Glutamatergic neuron (in vitro differentiated cells): ENCODE data around the gene STAB2. TPM values are rescaled to one million over a fixed set of nuclear protein-coding genes. Genes with fewer than 3 reads are reported as not detected.

Experiments used
- DNase-seq: peaks from one replicate; pipeline ENCODE4 v3.0.0; 2022
- H3K27ac Mint-ChIP-seq: one replicate; pipeline ENCODE4 v1.8.0; 2020; ENCODE audit warnings: mild to moderate bottlenecking, mixed read lengths, inconsistent platforms; ENCODE audit not compliant: unreplicated experiment
- H3K27me3 Mint-ChIP-seq: one replicate; pipeline ENCODE4 v1.8.0; 2020; ENCODE audit warnings: mild to moderate bottlenecking, moderate library complexity, mixed read lengths, inconsistent platforms; ENCODE audit not compliant: unreplicated experiment
- H3K36me3 Mint-ChIP-seq: one replicate; pipeline ENCODE4 v1.8.0; 2020; ENCODE audit warnings: mild to moderate bottlenecking, mixed read lengths, inconsistent platforms; ENCODE audit not compliant: unreplicated experiment
- H3K4me1 Mint-ChIP-seq: one replicate; pipeline ENCODE4 v1.8.0; 2020; ENCODE audit warnings: mild to moderate bottlenecking, low read depth, mixed read lengths, inconsistent platforms; ENCODE audit not compliant: unreplicated experiment
- H3K4me3 Mint-ChIP-seq: one replicate; pipeline ENCODE4 v1.8.0; 2020; ENCODE audit warnings: mild to moderate bottlenecking, mixed read lengths, inconsistent platforms; ENCODE audit not compliant: unreplicated experiment
- H3K9me3 Mint-ChIP-seq: one replicate; pipeline ENCODE4 v1.8.0; 2020; ENCODE audit warnings: mild to moderate bottlenecking, moderate library complexity, mixed read lengths, inconsistent platforms; ENCODE audit not compliant: unreplicated experiment
- CTCF ChIP-seq: fragments of 200-600 bp; sonication (generic); IDR thresholded peaks from one replicate; pipeline ENCODE4 v1.5.0; 2021; ENCODE audit not compliant: partially characterized antibody, unreplicated experiment
- total RNA-seq: library from RNA; stranded (reverse); fragmentation: NEBNext Ultra II Directional; extraction: Animal tissue kit (Norgen Biotek cat#: 25700); gene quantifications from one replicate; pipeline ENCODE4 v1.2.1, GENCODE V29; 2021; ENCODE audit not compliant: unreplicated experiment

Gene STAB2
- total RNA-seq, 1 donor from 2014 or later = not detected

- Mint-ChIP-seq H3K27ac (no peak overlapping the region), H3K9me3 (no peaks in the 10 kb centered on the region), H3K27me3 (peaks cover 2% of the 10 kb centered on the region), H3K4me3 (no peak overlapping the region), H3K36me3 (peaks cover 15% of the 10 kb centered on the region), H3K4me1 (no peaks in the 10 kb centered on the region)
- no peak for TF ChIP-seq CTCF
- no peak for DNase-seq
These were observed 29.5 kb upstream of the STAB2 start for GRCh38 chr12:103557628-103558010.

- Mint-ChIP-seq H3K27ac (no peak overlapping the region), H3K4me1 (no peaks in the 10 kb centered on the region), H3K36me3 (peaks cover 15% of the 10 kb centered on the region), H3K4me3 (no peak overlapping the region), H3K27me3 (peaks cover 2% of the 10 kb centered on the region), H3K9me3 (peaks cover 3% of the 10 kb centered on the region)
- TF ChIP-seq CTCF = no peak
- no peak for DNase-seq
These were observed 28.2 kb upstream of the STAB2 start for GRCh38 chr12:103558879-103559278.

- Mint-ChIP-seq H3K4me3 (no peak overlapping the region), H3K27ac (no peak overlapping the region), H3K9me3 (peaks cover 3% of the 10 kb centered on the region), H3K36me3 (peaks cover 13% of the 10 kb centered on the region), H3K27me3 (no peaks in the 10 kb centered on the region), H3K4me1 (no peaks in the 10 kb centered on the region)
- TF ChIP-seq CTCF = no peak
- no peak for DNase-seq
These were observed 26.4 kb upstream of the STAB2 start for GRCh38 chr12:103560604-103561101.

GRCh38 chr12:103561174-103561573 is 25.9 kb upstream of the STAB2 start:
- TF ChIP-seq CTCF = no peak
- Mint-ChIP-seq H3K4me3 (no peak overlapping the region), H3K27ac (no peak overlapping the region), H3K4me1 (no peaks in the 10 kb centered on the region), H3K9me3 (peaks cover 3% of the 10 kb centered on the region), H3K36me3 (peaks cover 16% of the 10 kb centered on the region), H3K27me3 (no peaks in the 10 kb centered on the region)
- no peak for DNase-seq

GRCh38 chr12:103566398-103566797 is 20.7 kb upstream of the STAB2 start:
- H3K36me3 Mint-ChIP-seq = peaks cover 26% of the 10 kb centered on the region
- TF ChIP-seq CTCF = no peak
- H3K4me1 Mint-ChIP-seq = no peaks in the 10 kb centered on the region
- no peak for DNase-seq
- no peaks in the 10 kb centered on the region for H3K27me3 Mint-ChIP-seq
- peaks cover 7% of the 10 kb centered on the region for H3K9me3 Mint-ChIP-seq
- H3K4me3 Mint-ChIP-seq = no peak overlapping the region
- H3K27ac Mint-ChIP-seq = no peak overlapping the region
